Measurements from ENCODE around the gene WDR73. TPM values are rescaled to one million over a fixed set of nuclear protein-coding genes. Genes with fewer than 3 reads are reported as not detected.

The WDR73 gene
- total RNA-seq, 1 experiment from 2014 or later: 53.1 TPM

- BruUV-seq (replicated peaks): no TSS peak
- TF ChIP-seq CTCF (IDR thresholded peaks at IDR 0.05; ENCODE audit: unreplicated experiment): no peak
- H3K27me3 Mint-ChIP-seq (ENCODE audit: unreplicated experiment): no peaks in the 10 kb centered on the region
- H3K4me1 Mint-ChIP-seq (ENCODE audit: low read depth, unreplicated experiment): peaks cover 16% of the 10 kb centered on the region
- H3K9me3 Mint-ChIP-seq (ENCODE audit: low read depth, unreplicated experiment): no peaks in the 10 kb centered on the region
- DNase-seq: no peak
- peaks cover 6% of the 10 kb centered on the region for H3K36me3 Mint-ChIP-seq (ENCODE audit: insufficient read depth, unreplicated experiment)
- CTCF ChIA-PET: interaction anchor here (0.6 kb wide), 1 partner anchor 33 kb away, joined by 4 read pairs; no protein-coding TSS in a partner anchor
- intact Hi-C loops (cut with micrococcal nuclease; ENCODE audit: unreplicated experiment): no loop called here
- no peak overlapping the region for H3K4me3 Mint-ChIP-seq (ENCODE audit: low read depth, unreplicated experiment)
- no peak overlapping the region for H3K27ac Mint-ChIP-seq (ENCODE audit: unreplicated experiment)
These were observed 42.5 kb downstream of the WDR73 start for GRCh38 chr15:84611631-84612030.

GRCh38 chr15:84609818-84610525, 44.1 kb downstream of the WDR73 start:
- BruUV-seq (replicated peaks): no TSS peak
- H3K27me3 Mint-ChIP-seq (ENCODE audit: unreplicated experiment): no peaks in the 10 kb centered on the region

GRCh38 chr15:84608707-84609284, 45.3 kb downstream of the WDR73 start:
- BruUV-seq (replicated peaks): no TSS peak
- Mint-ChIP-seq H3K36me3 (ENCODE audit: insufficient read depth, unreplicated experiment) (peaks cover 12% of the 10 kb centered on the region), H3K27ac (ENCODE audit: unreplicated experiment) (no peak overlapping the region), H3K27me3 (ENCODE audit: unreplicated experiment) (no peaks in the 10 kb centered on the region), H3K4me1 (ENCODE audit: low read depth, unreplicated experiment) (peaks cover 43% of the 10 kb centered on the region), H3K9me3 (ENCODE audit: low read depth, unreplicated experiment) (no peaks in the 10 kb centered on the region), H3K4me3 (ENCODE audit: low read depth, unreplicated experiment) (no peak overlapping the region)
- CTCF ChIA-PET: interaction anchor here (0.5 to 0.9 kb wide), 2 partner anchors 15 to 55 kb away, joined by 3 to 4 read pairs; no protein-coding TSS in a partner anchor
- no peak for DNase-seq
- intact Hi-C loops (cut with micrococcal nuclease; ENCODE audit: unreplicated experiment): no loop called here
- TF ChIP-seq CTCF (IDR thresholded peaks at IDR 0.05; ENCODE audit: unreplicated experiment): no peak

More at GRCh38 chr15:84609818-84610525, 44.1 kb downstream of the WDR73 start:
- H3K9me3 Mint-ChIP-seq (ENCODE audit: low read depth, unreplicated experiment): no peaks in the 10 kb centered on the region
- intact Hi-C loops (cut with micrococcal nuclease; ENCODE audit: unreplicated experiment): no loop called here
- no peak overlapping the region for H3K27ac Mint-ChIP-seq (ENCODE audit: unreplicated experiment)
- CTCF ChIA-PET: no interaction called here
- DNase-seq: no peak
- H3K4me3 Mint-ChIP-seq (ENCODE audit: low read depth, unreplicated experiment): no peak overlapping the region
- no peak for TF ChIP-seq CTCF (IDR thresholded peaks at IDR 0.05; ENCODE audit: unreplicated experiment)
- peaks cover 8% of the 10 kb centered on the region for H3K36me3 Mint-ChIP-seq (ENCODE audit: insufficient read depth, unreplicated experiment)
- peaks cover 32% of the 10 kb centered on the region for H3K4me1 Mint-ChIP-seq (ENCODE audit: low read depth, unreplicated experiment)

GRCh38 chr15:84606653-84607120, 47.4 kb downstream of the WDR73 start:
- intact Hi-C loops (cut with micrococcal nuclease; ENCODE audit: unreplicated experiment): no loop called here
- CTCF ChIA-PET: interaction anchor here (0.8 to 1.1 kb wide), 2 partner anchors 33 to 48 kb away, joined by 4 read pairs; partner anchors contain the start of gene WDR73
- BruUV-seq (replicated peaks): no TSS peak
- H3K27me3 Mint-ChIP-seq (ENCODE audit: unreplicated experiment): no peaks in the 10 kb centered on the region
- peak overlapping the region; percentile 67 for H3K27ac Mint-ChIP-seq (ENCODE audit: unreplicated experiment)
- DNase-seq: no peak
- no peaks in the 10 kb centered on the region for H3K9me3 Mint-ChIP-seq (ENCODE audit: low read depth, unreplicated experiment)
- peaks cover 51% of the 10 kb centered on the region for H3K4me1 Mint-ChIP-seq (ENCODE audit: low read depth, unreplicated experiment)
- peak overlapping the region; percentile 32 for H3K4me3 Mint-ChIP-seq (ENCODE audit: low read depth, unreplicated experiment)
- H3K36me3 Mint-ChIP-seq (ENCODE audit: insufficient read depth, unreplicated experiment): peaks cover 26% of the 10 kb centered on the region
- no peak for TF ChIP-seq CTCF (IDR thresholded peaks at IDR 0.05; ENCODE audit: unreplicated experiment)

Measured in Calu3 (cell line).